Cerebellar cortex (tissue), 1 donor: Measurements from ENCODE around the gene RASD1.
"Not testable (repeated sequence)": the region's sequence is repeated elsewhere in the genome, so short reads cannot be mapped to it uniquely, and the experiment has no call there.

Experiments
- DNase-seq: peaks from one replicate; pipeline ENCODE4 v3.0.0-alpha.2; 2015; ENCODE audit warnings: low spot score

The RASD1 gene

DNA sequence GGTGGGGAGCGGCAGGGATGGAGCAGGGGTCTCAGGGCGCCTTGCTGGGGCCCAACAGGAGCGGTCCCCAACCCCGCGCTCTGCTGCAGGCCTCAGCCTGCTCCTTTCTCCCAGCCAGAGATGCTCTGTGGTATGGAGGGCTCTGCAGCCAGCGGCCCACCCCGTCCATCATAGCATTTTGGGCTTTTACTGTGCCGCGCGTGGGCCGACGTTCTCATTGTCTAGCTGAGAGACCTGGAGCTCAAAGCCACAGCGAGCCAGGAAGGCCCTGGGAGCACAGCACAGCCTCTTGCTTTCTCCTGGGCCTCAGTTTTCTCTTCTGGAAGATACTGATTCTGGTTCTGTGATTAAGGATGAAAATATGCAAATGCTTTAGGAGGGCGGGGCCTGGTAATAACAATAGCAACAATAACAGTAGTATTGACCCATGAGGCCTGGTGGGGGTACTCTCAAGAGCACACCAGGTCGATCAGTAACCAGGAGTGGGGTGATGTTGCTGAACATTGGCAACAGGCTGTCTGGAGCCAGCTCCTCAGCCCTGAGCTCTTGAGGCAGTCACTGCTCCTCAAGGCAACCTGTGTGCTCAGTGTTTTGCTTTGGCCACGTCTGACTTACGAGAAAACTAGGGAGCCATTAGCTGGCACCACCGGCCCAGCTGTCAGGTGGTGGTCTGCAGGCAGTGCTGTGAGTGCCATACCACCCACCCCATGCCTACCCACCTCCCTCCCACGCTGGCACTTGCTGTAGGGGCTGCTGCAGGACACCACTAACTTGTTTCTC lies 1.1 kb upstream of the RASD1 start:
- no peak for DNase-seq

GRCh38 chr17:17495536-17496188 lies 533 bp downstream of the RASD1 start:
- DNase-seq = peak; percentile 16

DNA sequence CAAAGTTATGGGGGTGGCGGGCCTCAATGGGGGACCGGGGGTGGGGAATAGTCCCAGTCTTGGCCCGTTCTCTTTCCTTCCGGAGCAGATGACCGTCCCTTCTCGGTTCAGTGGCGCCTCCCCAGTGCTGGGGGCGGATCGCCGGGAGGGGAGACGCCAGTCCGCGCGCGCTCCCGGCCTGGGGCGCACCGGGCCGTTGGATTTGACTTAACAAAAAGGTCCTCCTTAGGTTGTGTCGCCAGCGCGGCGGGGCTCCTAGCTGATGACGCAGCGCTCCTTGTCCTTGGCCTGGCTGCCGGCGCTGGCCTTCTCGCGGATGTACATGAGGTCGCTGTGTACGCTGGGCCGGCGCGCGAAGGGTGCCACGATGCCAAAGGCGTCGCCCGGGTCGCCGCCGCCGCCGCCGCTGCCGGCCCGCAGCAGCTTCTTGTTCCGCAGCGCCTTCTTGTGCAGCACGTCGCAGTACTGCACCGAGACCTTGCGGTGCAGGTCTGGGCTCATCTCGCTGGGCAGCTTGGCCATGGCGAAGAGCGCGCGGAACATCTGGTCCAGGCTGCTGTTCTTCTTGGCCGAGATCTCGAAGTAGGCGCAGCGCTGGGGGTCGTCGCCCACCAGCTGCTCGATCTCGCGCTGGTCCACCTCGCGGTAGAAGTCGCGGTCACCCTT lies 1.2 kb downstream of the RASD1 start:
- peak; percentile 31 for DNase-seq

DNA sequence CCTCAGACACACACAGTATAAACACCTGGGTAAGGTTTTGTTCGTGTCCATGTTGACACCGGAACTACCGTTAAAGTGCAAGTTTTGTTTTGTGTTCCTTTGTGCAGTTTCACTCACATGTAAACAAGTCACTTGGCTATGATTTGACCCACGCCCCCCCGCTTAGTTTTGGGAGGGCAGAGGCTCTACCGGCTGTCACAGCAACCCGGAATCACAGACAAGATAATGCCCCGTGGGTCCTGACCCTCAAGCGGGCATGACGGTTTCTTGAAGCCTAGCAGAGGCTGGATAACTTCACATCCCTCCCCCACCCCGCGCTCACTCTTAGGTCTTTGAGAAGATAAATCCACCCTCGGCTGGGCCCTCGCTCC lies 1.7 kb downstream of the RASD1 start:
- DNase-seq = peak; percentile 13

- DNase-seq = no peak
Measured at GRCh38 chr17:17493986-17494466, 2.2 kb downstream of the RASD1 start.

DNA sequence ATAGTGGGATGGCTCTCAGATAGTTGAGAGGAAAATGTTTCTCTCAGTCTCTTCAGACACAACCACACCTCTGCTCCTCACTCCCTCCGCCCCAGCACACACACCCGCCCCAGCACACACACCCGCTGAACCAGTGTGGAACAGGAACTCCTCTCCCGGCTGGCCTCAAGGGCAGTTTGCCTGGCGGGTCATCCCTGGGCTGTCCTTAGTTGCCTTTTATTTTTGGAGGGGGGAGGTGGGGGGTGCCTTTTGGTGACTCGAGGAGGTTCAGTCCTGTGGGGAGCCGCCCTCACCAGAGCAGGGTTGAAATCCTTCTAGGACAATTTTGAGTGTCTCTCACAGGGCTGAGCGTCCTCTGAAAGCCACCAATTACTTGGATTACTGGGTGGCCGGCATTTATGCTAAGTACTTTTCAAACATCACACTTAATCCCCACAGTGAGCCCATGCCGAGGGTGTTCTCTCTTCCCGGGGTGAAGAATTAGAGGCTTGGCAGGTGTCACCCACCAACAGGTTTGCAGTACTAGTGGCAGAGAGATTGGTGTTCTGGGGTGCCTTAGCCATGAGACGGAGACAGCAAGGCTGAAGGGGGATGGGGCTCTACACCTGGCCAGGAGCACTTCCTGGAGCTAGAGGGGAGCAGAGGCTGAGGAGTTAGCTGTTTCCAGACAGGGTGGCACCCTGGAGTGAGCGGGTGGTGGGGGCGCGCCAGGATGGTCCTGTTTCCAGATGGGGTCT lies 2.8 kb downstream of the RASD1 start:
- no peak for DNase-seq

DNA sequence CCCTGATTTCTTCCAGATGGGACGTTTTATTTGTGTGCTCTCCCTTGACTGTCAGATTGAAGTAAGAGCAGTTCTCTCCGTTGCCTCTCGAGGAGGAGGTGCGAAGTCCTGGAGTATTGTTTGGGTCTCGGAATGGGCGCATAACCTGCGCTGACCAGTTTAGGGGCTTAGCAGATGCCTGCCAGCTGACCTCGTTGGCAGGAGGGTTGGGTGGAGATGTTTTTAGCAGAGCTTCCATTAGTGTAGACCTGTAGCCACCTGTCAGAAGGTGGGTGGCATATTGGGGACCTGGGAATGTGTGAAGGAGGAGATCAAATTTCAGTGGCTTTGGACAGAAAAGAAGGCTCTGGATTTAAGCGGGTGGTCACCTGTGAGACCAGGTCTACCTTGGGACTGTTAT lies 3.6 kb downstream of the RASD1 start:
- no peak for DNase-seq

DNA sequence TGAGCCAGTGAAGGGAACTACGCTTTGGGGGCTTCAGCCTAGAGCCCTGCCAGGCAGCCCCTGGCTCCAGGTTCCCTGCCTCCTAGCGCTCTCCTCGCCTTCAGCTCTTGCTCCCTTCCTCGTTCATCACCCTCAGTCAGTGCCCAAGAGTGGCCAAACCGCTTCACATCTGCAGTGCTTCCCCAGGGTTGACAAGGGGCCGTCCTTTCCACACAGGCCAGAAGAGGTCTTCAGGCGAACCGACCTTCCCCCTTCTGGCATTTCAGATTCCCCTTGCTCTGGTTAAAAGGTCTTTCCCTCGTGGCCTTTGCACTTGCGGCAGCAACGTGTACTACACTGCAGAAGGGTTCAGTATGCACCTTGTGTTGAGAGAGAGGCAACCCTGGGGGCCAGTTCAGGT lies 4.1 kb downstream of the RASD1 start:
- no peak for DNase-seq

- DNase-seq = no peak
Measured at GRCh38 chr17:17491546-17491988, 4.6 kb downstream of the RASD1 start.

GRCh38 chr17:17491031-17491471 lies 5.1 kb downstream of the RASD1 start:
- DNase-seq = no peak

- no peak for DNase-seq
Measured at GRCh38 chr17:17487998-17488397, 8.2 kb downstream of the RASD1 start.

DNA sequence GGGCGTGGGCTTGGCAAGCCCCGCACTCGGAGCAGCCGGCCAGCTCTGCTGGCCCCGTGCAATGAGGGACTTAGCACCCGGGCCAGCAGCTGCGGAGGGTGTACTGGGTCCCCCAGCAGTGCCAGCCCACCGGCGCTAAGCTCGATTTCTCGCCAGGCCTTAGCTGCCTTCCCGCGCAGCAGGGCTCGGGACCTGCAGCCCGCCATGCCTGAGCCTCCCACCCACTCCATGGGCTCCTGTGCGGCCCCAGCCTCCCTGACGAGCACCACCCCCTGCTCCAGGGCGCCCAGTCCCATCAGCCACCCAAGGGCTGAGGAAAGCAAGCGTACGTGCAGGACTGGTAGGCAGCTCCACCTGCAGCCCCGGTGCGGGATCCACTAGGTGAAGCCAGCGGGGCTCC lies 9.8 kb downstream of the RASD1 start:
- DNase-seq = not testable (repeated sequence)

DNA sequence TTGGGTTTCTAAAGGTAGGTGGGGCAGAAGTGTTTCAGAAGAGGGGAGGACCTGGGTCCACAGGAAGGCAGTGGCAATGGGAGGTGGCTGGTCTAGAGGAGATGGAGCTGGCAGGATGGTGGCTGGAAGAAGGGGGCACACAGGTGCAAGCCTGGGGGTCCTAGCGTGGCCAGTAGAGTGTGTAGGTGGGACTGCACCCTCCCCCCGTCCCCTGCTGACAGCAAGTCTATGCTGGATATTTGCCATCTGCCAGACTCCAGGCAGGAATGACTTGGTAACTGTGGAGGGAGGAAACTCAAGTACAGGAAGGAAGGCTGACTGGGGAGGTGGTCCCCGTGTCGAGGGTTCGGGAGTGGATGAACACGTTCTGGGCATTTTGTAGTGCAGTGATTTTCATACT lies 10.8 kb downstream of the RASD1 start:
- DNase-seq = no peak

GRCh38 chr17:17484451-17484899 lies 11.7 kb downstream of the RASD1 start:
- no peak for DNase-seq

GRCh38 chr17:17481860-17482259 lies 14.3 kb downstream of the RASD1 start:
- no peak for DNase-seq

- no peak for DNase-seq
Measured at GRCh38 chr17:17480593-17481148, 15.5 kb downstream of the RASD1 start.

DNA sequence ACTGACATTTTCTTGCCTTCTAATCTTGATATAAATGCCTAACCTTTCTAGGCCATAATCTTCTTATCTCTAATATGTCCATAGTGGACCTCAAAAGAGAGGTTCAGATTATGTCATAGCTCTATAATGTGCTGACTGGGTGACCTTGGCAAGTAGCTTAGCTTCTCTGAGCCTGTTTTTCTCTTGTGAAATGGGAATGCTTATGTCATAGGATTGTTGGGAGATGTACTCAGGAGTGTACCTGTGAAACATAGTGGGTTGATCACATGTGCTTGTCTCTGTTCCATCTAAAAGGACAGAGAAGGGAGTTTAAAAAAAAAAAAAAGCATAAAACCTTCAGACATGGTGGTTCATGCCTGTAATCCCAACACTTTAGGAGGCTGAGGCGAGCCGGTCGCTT lies 17.0 kb downstream of the RASD1 start:
- no peak for DNase-seq

DNA sequence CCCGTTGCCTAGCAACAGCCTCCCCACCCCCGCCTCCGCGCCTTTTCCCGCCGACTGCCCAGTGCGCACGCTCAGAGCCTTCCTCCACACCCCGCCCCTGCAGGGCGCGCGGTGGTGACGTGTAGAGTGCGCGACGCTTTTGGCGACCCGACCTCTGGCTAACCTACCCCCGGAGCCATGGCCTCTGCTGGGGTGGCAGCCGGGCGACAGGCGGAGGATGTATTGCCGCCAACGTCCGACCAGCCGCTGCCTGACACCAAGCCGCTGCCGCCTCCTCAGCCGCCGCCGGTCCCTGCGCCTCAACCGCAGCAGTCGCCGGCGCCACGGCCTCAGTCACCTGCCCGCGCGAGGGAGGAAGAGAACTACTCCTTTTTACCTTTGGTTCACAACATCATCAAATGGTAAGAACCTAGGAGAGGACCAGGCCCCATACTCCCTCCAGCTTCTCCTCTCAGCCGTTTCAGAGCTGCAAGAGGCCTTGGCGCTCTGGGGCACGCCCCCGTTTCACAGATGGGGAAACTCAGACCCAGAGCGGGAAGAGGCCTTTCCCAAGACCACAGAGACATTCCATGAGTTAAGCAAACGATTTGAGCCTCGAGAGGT lies 19.2 kb downstream of the RASD1 start, which contains the start of gene MED9:
Gene MED9 (plus strand): TSS at position 136 of the 603 bp plus-strand sequence. CDS start 42 bp downstream, at position 178.
- DNase-seq = peak; percentile 91

DNA sequence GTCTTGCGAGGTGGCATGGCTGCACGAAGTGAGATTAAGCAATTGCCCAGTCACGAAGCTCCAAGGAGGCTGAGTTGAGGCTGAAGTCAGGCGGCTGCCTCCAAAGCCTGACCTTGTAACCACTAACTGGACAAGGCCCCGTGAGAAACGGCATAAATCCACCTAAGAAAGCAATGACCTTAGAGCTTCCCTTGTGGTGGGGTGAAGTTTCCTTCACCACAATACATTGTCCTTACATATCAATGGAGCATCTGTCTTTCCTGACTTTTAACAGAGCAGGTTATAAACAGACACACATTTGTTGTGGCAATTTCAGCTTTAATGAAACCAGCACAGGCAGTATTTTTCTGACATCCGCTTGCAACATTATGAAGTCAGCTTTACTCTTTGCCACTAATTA lies 21.9 kb downstream of the RASD1 start:
- DNase-seq = no peak

DNA sequence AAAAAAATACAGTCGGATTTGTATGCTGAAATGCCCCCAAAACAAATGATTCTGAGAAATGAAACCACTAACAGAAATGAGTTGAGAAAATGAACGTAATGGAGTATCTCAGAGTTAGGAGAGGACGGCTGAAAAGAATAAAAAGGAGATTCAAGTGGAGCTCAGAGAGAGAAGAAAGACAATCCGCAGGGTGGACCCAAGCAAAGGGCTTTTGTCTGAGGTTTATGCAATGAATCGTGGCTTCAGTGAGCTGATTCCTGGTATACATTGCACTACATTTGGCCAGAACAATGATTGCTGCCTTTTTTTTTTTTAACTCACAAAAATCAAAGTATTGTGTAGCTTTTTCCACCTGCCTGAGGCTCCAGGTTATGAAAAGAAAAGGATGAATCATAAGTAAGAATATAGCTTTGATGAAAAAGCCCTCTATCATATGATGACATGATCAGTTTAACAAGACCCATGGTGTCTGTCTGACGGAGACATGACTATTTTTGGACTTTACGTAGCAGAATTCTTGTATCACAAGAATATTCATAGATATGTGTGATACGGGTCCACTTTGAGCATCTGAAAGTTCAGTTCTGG lies 23.8 kb downstream of the RASD1 start:
- no peak for DNase-seq

DNA sequence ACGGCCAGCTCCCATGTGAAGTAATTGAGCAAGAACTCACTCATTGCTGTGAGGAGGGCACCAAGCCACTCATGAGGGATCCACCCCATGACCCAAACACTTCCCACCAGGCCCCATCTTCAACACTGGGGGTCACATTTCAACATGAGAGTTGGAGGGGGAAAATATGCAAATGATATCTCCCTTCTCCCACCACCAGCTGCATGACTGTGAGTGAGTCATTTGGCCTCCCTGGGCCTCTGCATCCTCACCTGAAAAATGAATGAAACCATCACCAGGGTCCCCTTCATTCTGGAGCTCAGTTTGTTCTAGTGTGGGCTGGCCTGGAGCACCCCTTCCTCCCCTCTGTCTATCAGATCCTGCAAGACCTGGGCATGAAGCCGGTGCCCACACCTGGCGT lies 26.2 kb downstream of the RASD1 start:
- DNase-seq = no peak
